Myocyte (in vitro differentiated cells): Measurements from ENCODE around the gene RETN. TPM values are rescaled to one million over a fixed set of nuclear protein-coding genes. Genes with fewer than 3 reads are reported as not detected.

Experiments
- DNase-seq: peaks from one replicate; pipeline ENCODE4 v3.0.0-alpha.2; 2012; ENCODE audit warnings: low read depth
- polyA plus RNA-seq: library from polyadenylated mRNA; unstranded; fragments of >200 nt; gene quantifications from one replicate; pipeline ENCODE4 v1.2.1, GENCODE V29; 2012; ENCODE audit warnings: missing spikeins
- total RNA-seq: library from RNA; depleted of rRNA; stranded (reverse); fragments of >200 nt; gene quantifications from 2 replicates; pipeline ENCODE4 v1.2.3, GENCODE V29; 2014

The RETN gene, protein sequence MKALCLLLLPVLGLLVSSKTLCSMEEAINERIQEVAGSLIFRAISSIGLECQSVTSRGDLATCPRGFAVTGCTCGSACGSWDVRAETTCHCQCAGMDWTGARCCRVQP
- total RNA-seq = not detected in 2 replicates
- not detected for polyA plus RNA-seq

DNA sequence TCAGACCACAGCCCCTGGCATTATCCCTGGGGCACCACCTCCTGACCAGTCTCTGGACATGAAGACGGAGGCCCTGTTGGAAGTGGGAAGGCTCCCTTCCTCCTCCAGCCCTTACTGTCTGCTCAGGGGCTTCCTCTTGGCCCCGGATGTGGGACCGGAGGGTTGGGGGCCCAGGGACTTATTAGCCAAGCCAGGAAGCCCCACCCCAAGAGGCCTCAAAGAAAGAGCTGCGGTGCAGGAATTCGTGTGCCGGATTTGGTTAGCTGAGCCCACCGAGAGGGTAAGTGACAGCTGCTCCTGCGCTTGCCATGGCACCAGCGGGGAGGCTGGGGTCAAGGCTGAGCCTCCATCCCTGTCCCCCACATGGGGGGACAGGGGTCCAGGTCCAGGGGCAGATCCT lies at the start of gene RETN:
Gene RETN, plus strand, starts transcription at position 208 of the 400 bp plus-strand sequence. CDS start 278 bp downstream, outside the sequence.
- DNase-seq = no peak

DNA sequence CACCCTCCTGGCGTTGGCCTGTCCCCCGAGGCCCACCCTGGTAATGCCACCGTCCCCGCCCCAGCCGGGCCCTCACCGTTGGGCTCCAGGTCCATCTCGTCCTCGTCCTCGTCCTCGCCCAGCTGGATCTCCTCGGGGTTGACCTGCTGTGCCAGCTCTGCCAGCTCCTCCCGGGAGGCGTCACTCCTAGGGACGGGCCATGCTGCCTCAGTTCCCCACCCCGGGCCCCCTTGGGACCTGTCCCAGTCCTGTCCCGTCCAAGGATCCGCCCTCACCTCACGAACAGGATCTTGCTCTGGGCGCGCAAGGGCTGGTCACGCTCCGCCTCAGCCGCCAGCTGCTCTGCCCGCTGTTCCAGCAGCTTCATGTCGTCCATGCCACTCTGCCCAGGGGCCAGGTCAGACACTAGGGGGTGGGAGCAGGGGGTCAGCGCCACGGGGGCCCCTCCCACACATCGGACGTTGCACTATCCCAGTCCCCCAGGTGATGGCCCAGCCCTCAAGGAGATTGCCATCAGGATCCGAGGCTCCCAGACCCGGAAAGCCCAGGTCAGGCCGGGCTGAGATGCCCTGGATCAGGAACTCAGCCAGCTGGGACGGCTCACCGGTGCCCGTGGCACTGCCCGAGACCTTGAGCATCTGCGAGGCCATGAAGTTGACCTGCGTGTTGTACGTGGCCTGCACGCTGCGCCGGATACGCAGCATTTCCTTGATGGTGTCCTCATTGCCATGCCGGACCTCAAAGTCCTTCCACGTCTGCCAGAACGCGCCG lies 49.0 kb upstream of the RETN start:
- DNase-seq = no peak

DNA sequence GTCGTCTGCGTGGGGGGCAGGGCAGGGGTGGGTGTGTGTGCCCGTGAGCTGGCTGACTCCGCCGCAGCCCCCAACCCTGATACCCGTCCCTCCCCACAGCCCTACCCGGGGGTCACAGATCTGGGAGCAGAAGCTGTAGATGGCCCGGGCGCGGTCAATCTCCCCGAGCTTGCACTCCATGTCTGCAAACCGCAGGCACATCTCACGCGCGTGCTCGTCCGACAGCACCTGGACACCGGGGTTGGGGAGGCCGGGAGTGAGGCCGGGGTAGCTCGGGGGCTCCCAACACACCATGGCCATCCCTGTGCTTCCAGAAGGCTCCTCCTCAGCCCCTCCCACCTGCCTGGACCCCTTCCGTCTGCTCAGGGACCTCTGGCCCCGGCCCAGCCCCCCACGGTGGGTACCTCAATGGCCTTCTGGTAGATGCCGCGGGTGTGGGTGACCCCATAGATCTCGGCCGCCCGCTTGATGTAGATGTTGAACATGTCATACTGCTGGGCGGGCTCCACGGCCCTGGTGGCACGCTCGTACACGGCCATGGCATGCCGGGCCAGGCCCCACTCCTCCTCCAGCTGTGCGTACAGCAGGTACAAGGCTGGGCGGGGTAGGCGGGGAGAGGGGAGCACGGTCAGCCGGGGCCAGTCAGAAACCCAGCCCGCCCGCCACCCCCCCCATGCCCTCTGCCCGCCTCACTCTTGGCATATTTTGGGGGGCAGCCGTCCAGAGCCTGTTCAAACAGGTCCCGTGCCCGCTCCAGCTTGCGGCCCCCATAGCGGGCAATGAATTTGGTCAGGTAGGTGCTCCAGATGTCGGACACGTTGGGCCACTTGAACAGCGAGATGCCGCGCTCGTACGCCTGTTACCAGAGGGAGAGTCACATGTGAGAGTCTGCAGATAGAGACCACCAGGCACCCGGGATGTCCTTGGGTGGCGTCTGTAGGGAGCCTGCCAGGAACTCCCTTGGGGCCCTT lies 48.1 kb upstream of the RETN start:
- no peak for DNase-seq

DNA sequence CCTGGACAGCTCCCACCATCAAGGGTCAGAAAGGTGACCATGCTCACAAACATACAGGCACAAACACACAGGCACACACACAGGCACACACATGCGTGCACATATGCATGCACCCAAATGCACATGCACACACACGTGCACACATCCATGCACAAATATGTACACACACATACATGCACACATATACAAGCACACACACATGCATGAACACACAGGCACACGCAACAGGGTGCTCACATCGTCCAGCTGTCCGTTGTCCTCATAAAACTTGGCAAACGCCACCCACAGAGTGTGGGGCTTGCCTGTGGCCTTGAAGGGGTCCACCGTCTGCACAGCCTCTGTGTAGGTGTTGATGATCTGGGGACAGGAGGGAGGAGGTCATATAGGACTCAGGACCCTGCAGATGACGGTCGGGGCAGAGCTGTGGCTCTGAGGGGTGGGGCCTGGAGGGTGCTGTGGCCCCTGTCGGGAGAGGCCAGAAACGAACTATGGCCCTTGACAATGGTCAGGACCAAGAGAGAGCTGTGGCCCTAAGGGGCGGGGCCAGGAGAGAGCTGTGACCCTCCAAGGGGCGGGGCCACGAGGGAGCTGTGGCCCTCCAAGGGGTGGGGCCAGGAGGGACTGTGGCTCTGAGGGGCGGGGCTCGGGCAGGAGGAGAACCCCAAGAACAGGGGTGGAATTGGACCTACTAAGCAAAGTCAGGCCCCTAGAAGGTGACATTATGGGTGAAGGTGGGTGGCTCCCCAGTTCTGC lies 45.7 kb upstream of the RETN start:
- DNase-seq = no peak

DNA sequence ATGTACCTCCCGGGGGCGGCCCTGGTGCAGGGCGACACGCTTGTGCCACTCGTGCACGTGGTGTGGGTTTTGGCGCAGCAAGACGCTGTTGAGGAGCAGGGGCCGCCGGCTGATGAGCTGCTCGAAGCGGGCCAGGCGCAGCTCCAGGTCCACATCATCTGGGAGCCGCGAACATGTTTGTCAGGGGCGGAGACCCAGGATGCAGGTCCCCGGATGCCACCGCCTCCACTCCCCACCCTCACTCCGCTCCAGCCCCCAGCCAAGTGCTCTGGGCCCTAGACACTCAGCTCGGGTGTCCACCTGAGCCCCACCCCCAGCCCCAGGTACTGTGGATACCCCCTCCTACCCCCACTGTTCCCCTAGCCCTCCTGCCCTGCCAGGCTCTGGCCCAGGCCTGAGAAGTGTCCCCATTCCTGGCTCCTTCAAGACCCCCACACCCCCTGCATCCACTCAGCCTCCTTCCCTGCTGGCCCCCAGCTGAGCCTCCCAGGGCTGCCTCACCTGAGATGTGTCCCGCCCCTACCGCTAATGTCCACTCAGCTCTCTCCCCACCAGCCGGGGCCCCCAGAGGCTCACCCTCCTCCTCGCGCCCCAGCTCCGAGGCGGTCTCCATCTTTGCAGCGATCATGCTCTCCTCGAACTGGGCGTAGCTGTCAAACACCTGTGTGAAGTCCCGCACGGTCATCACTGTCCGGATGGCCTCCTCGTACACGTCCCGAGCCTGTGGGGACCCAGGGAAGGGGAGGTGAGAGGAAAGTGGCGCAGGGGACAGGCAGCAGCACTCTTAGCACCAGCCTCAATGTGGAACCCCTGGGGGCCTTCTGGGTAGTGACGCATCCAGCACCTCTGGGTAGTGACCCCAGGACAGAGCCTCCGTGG lies 44.9 kb upstream of the RETN start:
- no peak for DNase-seq

DNA sequence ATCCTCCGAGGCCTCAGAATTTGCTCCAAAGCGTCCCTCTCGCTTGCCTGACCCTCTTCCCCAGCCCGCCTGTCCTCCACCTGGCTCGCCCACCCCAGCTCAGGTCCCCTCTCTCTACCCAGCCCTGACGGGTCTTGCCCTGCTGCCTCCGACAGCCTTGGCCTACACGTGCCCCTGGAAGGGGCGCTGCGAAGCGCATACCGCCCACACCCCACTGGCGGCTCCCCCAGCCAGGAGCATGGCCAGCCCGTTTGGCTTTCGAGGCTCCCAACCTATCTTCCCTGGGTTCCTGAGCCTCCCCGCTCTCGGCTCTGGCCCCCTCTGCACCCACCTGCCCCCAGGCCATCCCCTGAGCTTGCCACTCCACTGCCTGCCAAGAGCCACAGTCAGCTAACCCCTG lies 44.0 kb upstream of the RETN start:
- no peak for DNase-seq

DNA sequence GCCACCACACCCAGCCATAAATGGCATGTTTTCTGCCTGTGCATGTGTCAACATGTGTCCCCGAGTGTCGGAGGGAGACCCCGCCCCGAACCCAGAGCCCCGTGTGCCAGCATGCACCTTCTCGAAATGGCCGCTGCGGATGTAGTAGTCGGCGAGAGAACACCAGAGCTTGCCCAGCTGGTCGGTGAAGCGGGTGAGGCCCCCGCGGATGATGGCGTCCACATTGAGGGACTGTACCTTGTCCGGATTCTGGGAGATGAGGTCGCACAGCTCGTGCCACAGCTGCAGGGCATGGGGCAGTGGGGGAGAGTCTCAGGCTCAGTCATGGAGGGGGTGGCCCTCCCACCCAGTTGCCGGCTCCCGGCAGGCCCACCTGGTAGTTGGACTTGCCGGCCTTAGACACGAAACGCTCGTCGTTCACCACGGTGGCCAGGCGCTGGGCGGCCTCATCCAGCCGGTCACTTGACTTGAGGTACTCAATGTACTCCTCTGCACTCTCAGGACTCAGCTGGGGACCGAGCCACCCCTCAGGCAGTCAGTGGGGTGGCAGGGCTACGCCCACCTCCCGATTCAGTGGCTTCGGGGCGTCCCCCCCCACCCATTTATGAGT lies 43.0 kb upstream of the RETN start:
- DNase-seq = no peak

DNA sequence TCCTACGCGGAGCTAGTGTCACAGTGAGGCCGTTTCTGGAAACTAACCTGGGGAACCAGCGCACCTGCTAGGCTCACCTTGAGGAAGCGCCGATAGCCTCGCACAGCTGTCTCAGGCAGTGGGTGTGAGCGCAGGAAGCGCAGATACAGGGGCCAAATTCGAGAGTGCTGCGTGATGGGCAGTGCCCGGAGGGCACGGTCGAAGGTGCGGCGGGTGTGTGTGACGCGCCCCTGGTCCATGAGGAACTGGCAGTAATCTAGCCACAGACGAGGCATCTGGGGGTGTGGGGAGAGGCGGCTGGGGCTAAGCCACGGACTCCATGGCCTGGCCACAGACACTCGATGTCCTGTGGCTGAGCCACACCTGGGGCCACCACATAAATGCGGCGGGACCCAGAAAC lies 41.7 kb upstream of the RETN start:
- no peak for DNase-seq

DNA sequence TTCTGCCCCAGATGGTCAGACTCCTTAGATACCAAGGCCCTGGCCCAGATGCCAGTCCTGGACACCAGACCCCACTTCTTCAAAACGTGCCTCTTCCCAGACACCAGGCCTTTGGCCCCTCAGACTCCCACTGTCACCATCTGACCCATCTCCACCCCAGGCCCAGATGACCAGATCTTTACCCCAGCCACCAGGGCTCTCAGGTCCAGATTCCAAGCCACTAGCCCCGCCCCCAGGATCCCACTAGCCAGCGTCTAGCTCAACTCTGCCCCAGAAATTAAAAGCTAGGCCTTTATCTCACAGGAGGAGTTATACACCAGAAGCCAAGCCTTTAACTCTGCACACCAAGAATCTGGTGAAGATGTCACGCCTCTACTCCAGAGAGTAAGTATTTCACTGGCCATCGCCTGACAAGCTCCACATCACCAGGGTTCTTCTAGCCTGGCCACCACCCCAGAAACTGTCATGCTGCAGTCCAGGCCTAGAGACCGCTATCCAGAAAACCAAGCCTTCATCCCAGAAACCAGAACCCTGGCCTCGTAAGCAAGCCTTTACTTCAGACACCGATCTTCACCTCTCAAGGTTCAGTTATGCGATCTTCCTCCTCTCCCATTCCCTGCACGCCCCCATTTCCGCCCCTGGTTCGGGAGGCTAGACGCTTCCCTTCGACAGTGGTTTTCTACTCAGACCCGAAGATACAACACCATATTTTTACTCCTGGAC lies 40.1 kb upstream of the RETN start:
- no peak for DNase-seq

DNA sequence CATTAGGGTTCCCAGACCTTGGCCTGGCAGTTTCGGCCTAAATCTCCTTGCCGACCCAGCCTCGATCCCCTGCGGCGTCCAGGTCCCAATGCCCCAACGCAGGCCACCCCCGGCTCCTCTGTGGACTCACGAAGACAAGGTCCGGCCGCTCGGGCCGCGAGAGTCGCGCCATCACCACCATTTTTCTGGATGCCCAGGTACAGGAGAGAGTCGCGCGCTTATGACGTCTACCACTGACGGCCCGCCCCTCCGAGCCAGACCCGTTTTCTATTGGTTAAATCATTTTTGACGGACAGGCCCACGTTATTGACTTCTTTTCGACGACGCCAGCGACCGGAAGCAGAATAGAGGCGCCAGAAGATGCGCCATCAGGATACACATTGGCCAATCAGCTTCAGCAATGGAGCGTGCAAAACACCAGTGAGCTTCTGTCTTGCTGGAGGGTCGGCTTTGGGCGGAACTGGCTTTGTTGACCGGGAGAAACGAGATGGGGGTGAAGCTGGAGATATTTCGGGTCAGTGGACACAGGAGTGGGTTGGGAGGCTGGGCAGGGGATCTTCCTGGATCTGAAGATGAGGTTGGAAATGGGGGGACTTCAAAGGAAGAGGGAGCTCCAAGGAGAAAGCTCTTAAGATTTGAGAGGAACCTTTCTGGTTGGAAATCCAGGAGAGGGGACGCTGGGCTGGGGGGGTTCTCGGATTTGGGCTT lies 39.3 kb upstream of the RETN start, which contains the start of the genes PET100 and XAB2:
Gene PET100, plus strand, starts transcription at position 447 of the 708 bp plus-strand sequence. Its CDS starts 41 bp downstream, at position 488.
Gene XAB2, minus strand, starts transcription at position 199 of the 708 bp plus-strand sequence. Its CDS starts 18 bp downstream, at position 181.
- DNase-seq = peak; percentile 99

DNA sequence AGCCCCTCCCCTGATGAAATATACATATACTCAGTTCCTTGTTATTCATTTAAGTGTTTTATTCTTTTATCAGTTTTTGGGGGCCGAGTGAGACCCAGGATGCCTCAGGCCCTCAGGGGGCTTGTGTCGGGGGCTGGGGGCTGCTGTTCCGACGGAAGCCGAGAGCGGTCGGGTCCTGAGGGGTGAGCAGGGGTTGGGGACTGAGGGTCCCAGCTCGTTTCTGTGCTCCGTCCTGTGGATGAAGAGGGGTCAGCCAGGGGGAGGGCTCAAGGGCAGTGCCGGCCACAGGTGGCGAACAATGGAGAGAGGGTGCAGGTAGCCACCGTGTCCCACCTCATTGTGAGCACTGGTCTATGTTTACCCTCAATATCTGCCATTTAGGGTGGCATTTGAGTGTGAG lies 37.3 kb upstream of the RETN start:
- DNase-seq = no peak

DNA sequence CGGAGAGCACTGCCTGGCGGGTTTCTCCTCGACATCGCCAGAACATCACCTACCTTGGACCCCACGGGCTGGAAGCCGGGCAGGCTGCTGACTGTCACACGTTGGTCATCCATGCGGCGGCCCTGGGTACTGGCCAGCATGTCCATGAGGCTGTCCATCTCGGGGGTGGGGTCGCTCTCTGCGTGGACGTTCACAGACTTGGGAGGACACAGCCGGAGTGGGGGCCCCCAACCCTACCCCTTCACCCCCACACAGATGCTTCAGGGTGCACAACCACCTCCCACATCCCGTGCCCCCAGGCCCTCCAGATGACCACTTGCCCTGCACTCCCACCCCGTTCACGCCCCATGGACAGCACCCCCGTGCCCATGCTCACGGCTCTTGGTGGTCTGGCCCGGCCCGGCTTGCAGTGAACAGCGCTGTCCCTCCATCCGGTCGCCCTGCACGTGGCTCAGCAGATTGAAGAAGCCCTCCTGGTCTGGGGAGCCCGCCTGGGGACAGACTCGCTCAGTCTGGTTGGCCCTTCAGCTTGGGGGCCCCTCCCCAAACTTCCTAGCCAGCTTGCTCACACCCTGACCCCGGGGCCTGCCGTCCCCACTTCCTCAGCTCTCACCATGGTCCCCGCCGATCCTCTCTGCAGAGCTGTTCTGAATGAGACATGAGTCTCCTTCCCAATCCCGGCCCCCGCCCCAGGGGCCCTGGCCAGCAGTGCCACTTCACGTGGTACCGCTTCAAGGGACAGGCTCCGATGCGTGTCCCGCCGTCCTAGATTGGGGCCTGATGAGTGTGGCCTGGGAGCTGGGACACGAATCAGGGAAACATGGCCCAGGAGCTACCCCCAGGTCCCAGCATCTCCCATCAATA lies 36.3 kb upstream of the RETN start:
- no peak for DNase-seq

DNA sequence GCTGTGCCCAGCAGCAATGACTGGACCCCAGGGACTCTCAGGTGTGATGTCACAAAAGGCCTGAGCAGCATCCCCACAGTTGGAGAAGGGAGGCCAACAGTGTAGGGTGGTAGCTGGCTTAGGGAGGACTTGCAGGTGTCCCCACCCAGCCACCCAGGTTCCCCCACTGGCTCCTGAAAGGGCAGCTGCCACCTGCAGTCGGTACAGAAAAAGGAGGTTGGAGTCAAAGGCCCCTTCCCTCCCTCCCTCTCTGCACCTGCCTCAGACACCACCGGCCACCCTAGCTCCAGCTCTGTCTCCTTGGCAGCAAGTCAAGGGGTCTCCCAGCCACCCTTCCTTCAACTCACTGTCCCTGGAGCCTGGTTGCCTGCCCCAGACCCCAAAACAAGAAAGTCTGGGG lies 35.2 kb upstream of the RETN start, which contains the start of gene PCP2:
Gene PCP2, minus strand, starts transcription at position 22 of the 400 bp plus-strand sequence. CDS start 262 bp downstream, outside the sequence.
- DNase-seq = no peak

DNA sequence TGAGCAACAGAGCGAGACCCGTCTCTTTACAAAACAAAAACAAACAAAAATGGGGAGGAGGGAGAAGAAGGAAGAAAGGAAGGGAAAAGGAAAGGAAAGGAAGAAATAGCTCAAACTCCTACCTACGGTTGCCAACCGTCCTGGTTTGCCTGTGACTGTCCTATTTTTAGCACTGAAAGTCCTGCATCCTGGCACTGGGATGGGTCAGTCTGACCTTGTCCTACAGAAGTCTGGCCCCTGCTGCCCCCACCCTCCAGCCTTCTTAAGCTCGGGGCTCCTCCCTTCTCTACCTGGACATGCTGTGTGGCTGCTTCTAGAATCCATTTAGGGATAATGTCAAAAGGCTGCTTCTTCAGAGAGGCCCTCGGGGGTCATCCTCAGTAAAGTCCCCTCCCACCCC lies 33.2 kb upstream of the RETN start:
- DNase-seq = no peak

DNA sequence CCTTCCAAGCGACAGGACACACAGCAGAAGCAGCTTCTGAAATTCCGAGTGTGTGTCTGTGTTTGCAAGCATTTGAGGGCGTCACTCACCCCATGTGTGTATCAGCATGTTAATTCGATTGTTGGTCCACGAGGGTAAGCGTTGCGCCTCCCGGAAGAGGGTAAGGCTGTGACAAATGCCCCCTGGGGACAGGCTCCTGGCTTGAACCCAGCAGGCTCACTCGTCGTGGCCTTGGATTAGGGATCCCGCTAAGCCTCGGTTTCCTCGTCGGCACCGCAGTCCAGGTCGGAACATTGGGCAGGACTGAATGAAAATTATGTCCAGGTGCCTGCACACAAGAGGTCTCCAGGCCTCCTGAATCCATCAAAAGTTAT lies 32.5 kb upstream of the RETN start:
- no peak for DNase-seq

DNA sequence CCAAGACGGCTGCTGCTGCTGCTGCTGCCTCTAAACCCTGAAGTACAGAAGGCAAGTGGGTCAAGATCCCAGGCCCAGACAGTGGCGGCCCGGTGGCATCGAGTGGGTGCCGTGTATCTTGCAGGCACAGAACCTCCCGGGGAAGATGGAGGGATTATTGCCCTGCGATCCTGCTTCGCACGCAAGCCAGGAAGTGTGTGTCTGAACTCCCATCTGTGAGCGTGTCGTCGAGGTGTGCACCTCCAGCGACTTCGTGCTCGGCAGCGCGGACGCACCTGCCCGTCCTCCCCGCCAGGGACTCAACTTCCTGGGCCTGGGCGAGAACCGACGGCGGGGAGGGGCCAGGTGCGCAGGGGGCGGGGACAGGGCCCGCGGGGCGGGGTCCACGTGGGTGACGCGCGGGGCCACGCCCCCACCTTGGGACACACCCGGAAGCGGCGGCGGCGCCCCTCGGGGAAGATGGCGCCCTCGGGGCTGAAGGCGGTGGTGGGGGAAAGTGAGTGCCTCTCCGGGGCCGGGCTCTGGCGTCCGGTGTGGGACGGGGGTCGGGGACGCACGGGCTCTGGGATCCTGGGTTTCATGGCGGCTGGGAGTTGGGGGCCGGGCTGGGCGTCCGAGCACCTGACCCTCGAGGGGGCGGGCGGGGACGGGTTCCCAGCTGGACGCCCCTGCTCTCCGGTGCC lies 32.0 kb upstream of the RETN start, which contains the start of gene STXBP2:
Gene STXBP2, plus strand, starts transcription at position 420 of the 683 bp plus-strand sequence. Its CDS starts 40 bp downstream, at position 460.
- no peak for DNase-seq
